Measurements from ENCODE around the gene PLXNA4. TPM values are rescaled to one million over a fixed set of nuclear protein-coding genes. Genes with fewer than 3 reads are reported as not detected.

Gene PLXNA4
- total RNA-seq, 1 experiment from 2014 or later, result 0.11 TPM

DNA sequence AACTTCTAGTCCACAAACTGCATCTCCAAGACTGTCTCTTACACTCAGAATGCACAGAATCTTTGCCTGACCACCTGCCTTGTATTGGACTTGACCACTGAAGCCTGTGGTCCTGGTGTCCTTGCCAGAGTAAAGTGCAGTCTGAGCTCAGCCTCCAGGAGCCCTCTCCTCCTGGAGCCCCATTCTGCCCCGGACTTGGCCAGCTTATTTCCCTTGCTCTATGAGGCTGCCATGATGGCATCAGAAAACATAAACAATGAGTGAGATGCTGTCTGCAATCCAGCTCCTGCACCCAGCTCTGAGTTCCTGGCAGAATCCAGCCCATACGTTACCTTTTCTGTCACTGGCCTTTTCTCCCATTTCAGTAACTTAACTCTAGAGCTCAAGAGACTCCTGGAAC, 494.6 kb downstream of the PLXNA4 start:
- Histone ChIP-seq H3K4me1 (ENCODE audit: insufficient read depth, low read length, poor library complexity, severe bottlenecking) (no peaks in the 10 kb centered on the region), H3K9me3 (ENCODE audit: low read depth, low read length, poor library complexity, severe bottlenecking) (no peaks in the 10 kb centered on the region), H3K27me3 (replicated peaks; ENCODE audit: insufficient read depth, low read depth, low read length, poor library complexity) (no peaks in the 10 kb centered on the region), H3K27ac (ENCODE audit: low read depth, low read length, poor library complexity, severe bottlenecking) (no peak overlapping the region), H3K36me3 (ENCODE audit: insufficient read depth, low read length, poor library complexity, severe bottlenecking) (no peaks in the 10 kb centered on the region), H3K4me3 (ENCODE audit: low read depth, low read length, poor library complexity, severe bottlenecking) (no peak overlapping the region)
- ChIA-PET CTCF (no interaction called here), POLR2A (ENCODE audit: low non-redundant PET) (no interaction called here)
- no peak for DNase-seq (ENCODE audit: low spot score)
- intact Hi-C loops (cut with micrococcal nuclease; ENCODE audit: unreplicated experiment), result no loop called here
- TF ChIP-seq EZH2 (IDR thresholded peaks at IDR 0.05; ENCODE audit: borderline replicate concordance, low read depth, low read length, poor library complexity, severe bottlenecking), result no peak
- TF ChIP-seq, protein P1, sequence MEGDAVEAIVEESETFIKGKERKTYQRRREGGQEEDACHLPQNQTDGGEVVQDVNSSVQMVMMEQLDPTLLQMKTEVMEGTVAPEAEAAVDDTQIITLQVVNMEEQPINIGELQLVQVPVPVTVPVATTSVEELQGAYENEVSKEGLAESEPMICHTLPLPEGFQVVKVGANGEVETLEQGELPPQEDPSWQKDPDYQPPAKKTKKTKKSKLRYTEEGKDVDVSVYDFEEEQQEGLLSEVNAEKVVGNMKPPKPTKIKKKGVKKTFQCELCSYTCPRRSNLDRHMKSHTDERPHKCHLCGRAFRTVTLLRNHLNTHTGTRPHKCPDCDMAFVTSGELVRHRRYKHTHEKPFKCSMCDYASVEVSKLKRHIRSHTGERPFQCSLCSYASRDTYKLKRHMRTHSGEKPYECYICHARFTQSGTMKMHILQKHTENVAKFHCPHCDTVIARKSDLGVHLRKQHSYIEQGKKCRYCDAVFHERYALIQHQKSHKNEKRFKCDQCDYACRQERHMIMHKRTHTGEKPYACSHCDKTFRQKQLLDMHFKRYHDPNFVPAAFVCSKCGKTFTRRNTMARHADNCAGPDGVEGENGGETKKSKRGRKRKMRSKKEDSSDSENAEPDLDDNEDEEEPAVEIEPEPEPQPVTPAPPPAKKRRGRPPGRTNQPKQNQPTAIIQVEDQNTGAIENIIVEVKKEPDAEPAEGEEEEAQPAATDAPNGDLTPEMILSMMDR (conservative IDR thresholded peaks at IDR 0.05; ENCODE audit: low read depth, low read length), result no peak
- no TSS peak for BruUV-seq (replicated peaks)

DNA sequence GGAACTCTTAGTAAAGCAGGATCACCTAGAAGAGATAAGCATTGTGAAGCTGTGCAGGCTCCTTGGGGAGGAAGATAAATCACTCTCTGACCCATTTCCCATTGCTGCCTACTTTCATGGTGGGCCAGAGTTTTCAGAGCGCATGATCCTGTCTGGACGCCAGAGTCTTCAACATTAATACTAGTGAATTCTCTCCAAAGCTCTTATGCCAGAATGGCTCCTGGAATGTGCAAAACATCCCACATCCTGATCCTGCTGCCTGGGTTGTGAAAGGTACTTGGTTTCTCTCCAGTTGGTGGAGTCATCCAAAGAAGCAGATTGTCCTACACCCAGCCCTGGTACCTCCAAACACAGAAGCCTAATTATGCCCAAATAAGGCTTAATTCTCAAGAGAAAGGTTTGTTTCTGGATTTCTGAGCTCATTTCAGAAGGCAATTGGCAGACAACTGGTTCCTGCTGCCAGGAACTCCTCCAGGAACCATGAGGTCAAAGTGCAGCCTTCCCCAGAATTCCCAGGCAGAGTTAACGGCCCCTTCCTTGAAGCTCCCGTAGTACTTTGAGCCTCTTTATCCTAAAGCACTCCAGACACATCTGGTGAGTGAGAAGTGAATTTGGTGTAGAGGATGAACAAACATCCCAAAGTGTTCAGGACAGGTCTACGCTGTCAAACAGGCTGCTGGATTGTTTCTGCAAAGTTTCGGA, 495.2 kb downstream of the PLXNA4 start:
- ChIA-PET CTCF (no interaction called here), POLR2A (ENCODE audit: low non-redundant PET) (no interaction called here)
- Histone ChIP-seq H3K9me3 (ENCODE audit: low read depth, low read length, poor library complexity, severe bottlenecking) (no peaks in the 10 kb centered on the region), H3K4me3 (ENCODE audit: low read depth, low read length, poor library complexity, severe bottlenecking) (no peak overlapping the region), H3K4me1 (ENCODE audit: insufficient read depth, low read length, poor library complexity, severe bottlenecking) (no peaks in the 10 kb centered on the region), H3K27me3 (replicated peaks; ENCODE audit: insufficient read depth, low read depth, low read length, poor library complexity) (no peaks in the 10 kb centered on the region), H3K27ac (ENCODE audit: low read depth, low read length, poor library complexity, severe bottlenecking) (no peak overlapping the region), H3K36me3 (ENCODE audit: insufficient read depth, low read length, poor library complexity, severe bottlenecking) (no peaks in the 10 kb centered on the region)
- TF ChIP-seq EZH2 (IDR thresholded peaks at IDR 0.05; ENCODE audit: borderline replicate concordance, low read depth, low read length, poor library complexity, severe bottlenecking), result no peak
- TF ChIP-seq, protein P1 (conservative IDR thresholded peaks at IDR 0.05; ENCODE audit: low read depth, low read length), result no peak
- intact Hi-C loops (cut with micrococcal nuclease; ENCODE audit: unreplicated experiment), result no loop called here
- DNase-seq (ENCODE audit: low spot score), result no peak
- no TSS peak for BruUV-seq (replicated peaks)

DNA sequence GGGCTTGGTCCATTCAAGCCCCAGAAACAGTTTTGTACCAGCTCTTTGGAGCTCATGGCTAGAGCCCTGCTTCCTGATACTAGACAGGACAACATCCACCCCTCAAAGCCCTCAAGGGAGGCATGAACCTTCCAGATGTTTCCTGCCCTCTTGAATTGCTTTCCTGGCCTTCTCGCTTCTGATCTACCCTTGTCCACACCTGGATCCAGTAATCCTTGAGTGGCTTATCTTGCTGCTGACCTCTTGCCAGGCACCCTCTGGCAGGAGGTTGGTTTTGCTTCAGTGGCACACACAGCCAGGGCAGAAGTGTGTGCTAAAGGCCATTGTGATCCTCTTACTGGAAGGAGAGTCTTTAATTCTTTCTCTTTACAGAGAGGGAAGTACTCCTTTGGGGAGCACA, 495.8 kb downstream of the PLXNA4 start:
- CTCF ChIA-PET, result no interaction called here
- no peak for DNase-seq (ENCODE audit: low spot score)

More for the DNA sequence above, 495.8 kb downstream of the PLXNA4 start:
- no peaks in the 10 kb centered on the region for H3K36me3 ChIP-seq (ENCODE audit: insufficient read depth, low read length, poor library complexity, severe bottlenecking)
- H3K9me3 ChIP-seq (ENCODE audit: low read depth, low read length, poor library complexity, severe bottlenecking), result no peaks in the 10 kb centered on the region
- no peak for TF ChIP-seq EZH2 (IDR thresholded peaks at IDR 0.05; ENCODE audit: borderline replicate concordance, low read depth, low read length, poor library complexity, severe bottlenecking)
- TF ChIP-seq, protein P1 (conservative IDR thresholded peaks at IDR 0.05; ENCODE audit: low read depth, low read length), result no peak
- BruUV-seq (replicated peaks), result no TSS peak
- H3K27ac ChIP-seq (ENCODE audit: low read depth, low read length, poor library complexity, severe bottlenecking), result no peak overlapping the region
- H3K27me3 ChIP-seq (replicated peaks; ENCODE audit: insufficient read depth, low read depth, low read length, poor library complexity), result no peaks in the 10 kb centered on the region
- no peak overlapping the region for H3K4me3 ChIP-seq (ENCODE audit: low read depth, low read length, poor library complexity, severe bottlenecking)
- intact Hi-C loops (cut with micrococcal nuclease; ENCODE audit: unreplicated experiment), result no loop called here
- POLR2A ChIA-PET (ENCODE audit: low non-redundant PET), result no interaction called here
- H3K4me1 ChIP-seq (ENCODE audit: insufficient read depth, low read length, poor library complexity, severe bottlenecking), result no peaks in the 10 kb centered on the region

Data from A673 (cell line).